HFF-Myc (cell line): Measurements from ENCODE around the gene HBQ1.
"Not testable (repeated sequence)": the region's sequence is repeated elsewhere in the genome, so short reads cannot be mapped to it uniquely, and the experiment has no call there.

Experiments
- DNase-seq: peaks from one replicate; pipeline ENCODE4 v3.0.0-alpha.2; 2011; ENCODE audit warnings: low read depth; ENCODE audit errors: extremely low read depth
- H3K4me3 ChIP-seq: replicated peaks from 2 replicates; pipeline ENCODE4 v1.5.1; 2011; ENCODE audit warnings: low read depth, mild to moderate bottlenecking, control low read depth, low read length
- CTCF ChIP-seq: IDR thresholded peaks from 2 replicates; pipeline ENCODE4 v1.5.1; 2012; ENCODE audit warnings: mild to moderate bottlenecking, low read depth, low read length, control low read depth; ENCODE audit errors: missing control alignments

Gene HBQ1

GRCh38 chr16:166375-167121 is 13.7 kb upstream of the HBQ1 start:
- no peak for TF ChIP-seq CTCF
- DNase-seq: no peak
- H3K4me3 ChIP-seq: no peak overlapping the region

GRCh38 chr16:167122-167690 is 13.1 kb upstream of the HBQ1 start:
- no peak for DNase-seq
- TF ChIP-seq CTCF: no peak
- no peak overlapping the region for H3K4me3 ChIP-seq

- no peak for TF ChIP-seq CTCF
- H3K4me3 ChIP-seq: no peak overlapping the region
- DNase-seq: no peak
These were observed 11.8 kb upstream of the HBQ1 start for GRCh38 chr16:168424-168823.

GRCh38 chr16:169014-169413 is 11.2 kb upstream of the HBQ1 start:
- no peak for DNase-seq
- no peak for TF ChIP-seq CTCF
- no peak overlapping the region for H3K4me3 ChIP-seq

- H3K4me3 ChIP-seq, DNase-seq: not testable (repeated sequence)
These were observed 10.2 kb upstream of the HBQ1 start for GRCh38 chr16:170088-170507.

GRCh38 chr16:170788-171187 is 9.5 kb upstream of the HBQ1 start:
- TF ChIP-seq CTCF: no peak
- DNase-seq: no peak
- no peak overlapping the region for H3K4me3 ChIP-seq

- not testable (repeated sequence) for H3K4me3 ChIP-seq
These were observed 7.8 kb upstream of the HBQ1 start, which contains the start of gene HBA2 for GRCh38 chr16:172374-172941. Gene HBA2, plus strand, starts transcription at chr16:172876. Its CDS starts 37 bp downstream, at chr16:172913.

GRCh38 chr16:173211-173854 is 6.9 kb upstream of the HBQ1 start:
- not testable (repeated sequence) for H3K4me3 ChIP-seq, DNase-seq

More at GRCh38 chr16:172374-172941, 7.8 kb upstream of the HBQ1 start, which contains the start of gene HBA2:
- not testable (repeated sequence) for DNase-seq

GRCh38 chr16:173928-174769 is 6.1 kb upstream of the HBQ1 start:
- not testable (repeated sequence) for DNase-seq, H3K4me3 ChIP-seq
